COLO829 (cell line): Measurements from ENCODE around the gene STK24.

Experiments
- DNase-seq: peaks from one replicate; pipeline ENCODE4 v3.0.0; 2012; ENCODE audit warnings: low spot score

The STK24 gene

GRCh38 chr13:98556142-98556816 is 20.6 kb downstream of the STK24 start:
- no peak for DNase-seq

GRCh38 chr13:98549728-98550317 is 27.1 kb downstream of the STK24 start:
- DNase-seq: no peak

GRCh38 chr13:98549006-98549727 is 27.7 kb downstream of the STK24 start:
- DNase-seq: no peak

- no peak for DNase-seq
These were observed 28.7 kb downstream of the STK24 start for GRCh38 chr13:98548230-98548629.

- no peak for DNase-seq
These were observed 29.5 kb downstream of the STK24 start for GRCh38 chr13:98547455-98547854.

GRCh38 chr13:98546402-98546801 is 30.5 kb downstream of the STK24 start:
- DNase-seq: no peak

- no peak for DNase-seq
These were observed 32.7 kb downstream of the STK24 start for GRCh38 chr13:98544104-98544710.

- DNase-seq: peak; percentile 28
These were observed 33.4 kb downstream of the STK24 start for GRCh38 chr13:98543378-98544103.

GRCh38 chr13:98542568-98543377 is 34.1 kb downstream of the STK24 start:
- DNase-seq: no peak

GRCh38 chr13:98541701-98542203 is 35.2 kb downstream of the STK24 start:
- DNase-seq: no peak

GRCh38 chr13:98541191-98541590 is 35.7 kb downstream of the STK24 start:
- DNase-seq: no peak

GRCh38 chr13:98540476-98540875 is 36.4 kb downstream of the STK24 start:
- DNase-seq: no peak

- no peak for DNase-seq
These were observed 37.2 kb downstream of the STK24 start for GRCh38 chr13:98539666-98540065.

GRCh38 chr13:98538876-98539275 is 38.0 kb downstream of the STK24 start:
- DNase-seq: no peak

GRCh38 chr13:98537740-98538139 is 39.2 kb downstream of the STK24 start:
- DNase-seq: no peak

GRCh38 chr13:98537306-98537705 is 39.6 kb downstream of the STK24 start:
- DNase-seq: no peak

GRCh38 chr13:98536729-98537128 is 40.2 kb downstream of the STK24 start:
- no peak for DNase-seq

GRCh38 chr13:98535501-98536354 is 41.2 kb downstream of the STK24 start:
- DNase-seq: no peak

- DNase-seq: no peak
These were observed 42.1 kb downstream of the STK24 start for GRCh38 chr13:98534821-98535220.

- no peak for DNase-seq
These were observed 43.0 kb downstream of the STK24 start for GRCh38 chr13:98533912-98534311.
